GM12878 (cell line): Measurements from ENCODE around the gene ZNF775. TPM values are rescaled to one million over a fixed set of nuclear protein-coding genes. Genes with fewer than 3 reads are reported as not detected.

Source experiments
- ATAC-seq: fragments of 200-7000 bp; cut with Tn5 transposase; 3 replicates; pipeline ENCODE4 v1.9.1; 2020; ENCODE audit warnings: mild to moderate bottlenecking, moderate library complexity
- BruUV-seq: library from RNA; stranded (reverse); fragments of 400-500 nt; replicated peaks from 2 replicates; lab custom pipeline; 2021; lab: Mats Ljungman, UMichigan
- CTCF ChIA-PET: fragments of 300-600 bp; sonication (Branson Sonifier 250); formaldehyde crosslinking; extraction: SDS; loops from one replicate; lab custom pipeline; 2021; ENCODE audit warnings: inconsistent platforms; lab: Yijun Ruan, JAX
- POLR2A ChIA-PET: fragments of 350-600 bp; formaldehyde crosslinking; extraction: SDS; loops from one replicate; lab custom pipeline; 2021; ENCODE audit warnings: inconsistent platforms; lab: Charles Lee
- RAD21 ChIA-PET: fragments of 300-600 bp; sonication (Branson Sonifier 250); formaldehyde crosslinking; loops from one replicate; lab custom pipeline; 2023; ENCODE audit warnings: antibody characterized with exemption; ENCODE audit not compliant: unreplicated experiment; lab: Charles Lee
- SMC1A ChIA-PET: fragments of 300-600 bp; sonication (Branson Sonifier 250); formaldehyde crosslinking; loops from one replicate; lab custom pipeline; 2023; ENCODE audit not compliant: unreplicated experiment, uncharacterized antibody; lab: Charles Lee
- DNase-seq: peaks from one replicate; pipeline ENCODE4 v3.0.0-alpha.2; 2011; ENCODE audit warnings: low read depth, low spot score
- FAIRE-seq: peaks from 3 replicates; lab custom pipeline; 2011; peaks lifted over from hg19 to GRCh38; lab: Jason Lieb, UNC
- H2AFZ ChIP-seq: 2 replicates; pipeline ENCODE4 v1.6.0; 2011; ENCODE audit warnings: low read depth, low read length, control low read depth; ENCODE audit not compliant: control insufficient read depth
- H3K27ac ChIP-seq: 2 replicates; pipeline ENCODE4 v1.5.1; 2011; ENCODE audit warnings: control low read depth; ENCODE audit not compliant: control insufficient read depth, insufficient read depth
- H3K27me3 ChIP-seq, 2 experiments: replicated peaks in 1 of 2; 2 replicates each; pipeline versions ENCODE4 v1.6.0 to v1.6.1; 2011; ENCODE audit warnings: low read length in 1 of 2; ENCODE audit not compliant: control insufficient read depth in 2 of 2, insufficient read depth in 2 of 2
- H3K36me3 ChIP-seq, 2 experiments: 2 replicates each; pipeline ENCODE4 v1.5.1; 2011; ENCODE audit warnings: low read length in 1 of 2; ENCODE audit not compliant: control insufficient read depth in 2 of 2, insufficient read depth in 2 of 2
- H3K4me1 ChIP-seq: 2 replicates; pipeline ENCODE4 v1.6.1; 2011; ENCODE audit warnings: mild to moderate bottlenecking, low read length, moderate library complexity, mixed read lengths; ENCODE audit not compliant: control insufficient read depth, insufficient read depth
- H3K4me2 ChIP-seq: 2 replicates; pipeline ENCODE4 v1.6.0; 2011; ENCODE audit warnings: control low read depth; ENCODE audit not compliant: control insufficient read depth, insufficient read depth
- H3K4me3 ChIP-seq: fragments of 200-600 bp; sonication (generic); 2 replicates; pipeline ENCODE4 v1.5.1; 2016
- H3K79me2 ChIP-seq: 2 replicates; pipeline ENCODE4 v1.6.0; 2011; ENCODE audit warnings: low read length; ENCODE audit not compliant: control insufficient read depth, insufficient read depth
- H3K9ac ChIP-seq: 2 replicates; pipeline ENCODE4 v1.8.0; 2011; ENCODE audit warnings: low read length, control low read depth, mixed read lengths; ENCODE audit not compliant: control insufficient read depth, insufficient read depth
- H3K9me3 ChIP-seq: replicated peaks from 3 replicates; pipeline ENCODE4 v1.5.1; 2011; ENCODE audit warnings: mild to moderate bottlenecking, low read length; ENCODE audit not compliant: control insufficient read depth, insufficient read depth
- H4K20me1 ChIP-seq: 2 replicates; pipeline ENCODE4 v1.6.0; 2011; ENCODE audit not compliant: control insufficient read depth, insufficient read depth
- E2F4 ChIP-seq: IDR thresholded peaks from 2 replicates; pipeline ENCODE4 v1.6.1; 2012; ENCODE audit warnings: low read depth, low read length, improper control_type of control experiment
- PRDM15 ChIP-seq: fragments of 450-650 bp; formaldehyde crosslinking; IDR thresholded peaks from 2 replicates; pipeline ENCODE4 v1.4.0; 2020; ENCODE audit warnings: mild to moderate bottlenecking, moderate library complexity
- WGBS: methylation state at CpG from one replicate; pipeline ENCODE4 v1.1.6; 2016; ENCODE audit warnings: low lambda C conversion rate; ENCODE audit not compliant: insufficient replicate concordance, insufficient coverage; ENCODE audit errors: missing lambda C conversion rate; 5-methylcytosine and 5-hydroxymethylcytosine counted together
- in situ Hi-C: fragments of 300-500 bp; cut with MboI; formaldehyde crosslinking; loops from 9 replicates; pipeline ENCODE4 v1.14.3; 2018; ENCODE audit warnings: mixed read lengths
- intact Hi-C: fragments of 100-400 bp; cut with micrococcal nuclease; formaldehyde crosslinking; loops from one replicate; pipeline ENCODE4 v1.14.2; 2022; ENCODE audit not compliant: unreplicated experiment
- polyA plus RNA-seq, 11 experiments: library from polyadenylated mRNA; depleted of rRNA in 4 of 11; unstranded in 6 of 11; stranded (reverse) in 5 of 11; fragments of >200 nt; fragmentation: Nextera tagmentation in 4 of 11; fragmentation: Illumina TruSeq in 1 of 11; extraction: Ambion mirVana in 4 of 11; extraction: Trizol in 1 of 11; gene quantifications; 1 replicate in 1 of 11; 2 replicates in 10 of 11; pipeline versions ENCODE4 v1.2.1 to v1.2.3, GENCODE V29; 2011 to 2016; ENCODE audit warnings: inconsistent platforms in 2 of 11, missing spikeins in 2 of 11, low read depth in 1 of 11
- total RNA-seq, 4 experiments: library from RNA; depleted of rRNA in 3 of 4; stranded (reverse); fragments of >200 nt in 3 of 4; fragmentation: Illumina TruSeq in 1 of 4; extraction: Trizol in 1 of 4; gene quantifications; 2 replicates each; pipeline versions ENCODE4 v1.2.1 to v1.2.3, GENCODE V29; 2013 to 2021

The ZNF775 gene
- total and polyA plus RNA-seq, 10 of the 15 experiments (the other 5 are each of a cell fraction or from before 2014, with no cell fraction given), result 0.05 to 14.3 (median 2.1) TPM

DNA sequence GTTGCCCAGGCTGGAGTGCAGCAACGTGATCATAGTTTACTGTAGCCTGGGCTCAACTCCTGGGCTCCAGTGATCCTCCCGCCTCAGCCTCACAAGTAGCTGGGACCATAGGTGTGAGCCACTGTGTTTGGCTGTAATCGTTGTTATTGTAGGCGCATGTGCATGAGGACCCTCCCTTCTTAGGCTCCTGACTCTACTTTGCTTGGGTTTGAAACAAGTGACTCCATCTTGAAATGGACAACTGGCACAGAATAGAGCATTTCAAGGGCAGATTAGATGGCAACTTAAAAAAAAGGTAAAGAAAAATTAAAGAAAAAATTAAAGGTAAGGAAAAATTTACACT, 55.9 kb downstream of the ZNF775 start:
- Histone ChIP-seq H3K36me3 (no peaks in the 10 kb centered on the region; a peak in 1 of 4 replicates), H2AFZ (no peak overlapping the region), H4K20me1 (no peaks in the 10 kb centered on the region), H3K9me3 (peaks cover 9% of the 10 kb centered on the region; the same call in 2 of the 3 replicates), H3K4me2 (peak overlapping the region; percentile 84), H3K27ac (peak overlapping the region; percentile 100), H3K79me2 (peaks cover 70% of the 10 kb centered on the region), H3K4me1 (peaks cover 28% of the 10 kb centered on the region), H3K4me3 (peak overlapping the region; percentile 74), H3K27me3 (no peaks in the 10 kb centered on the region), H3K9ac (peak overlapping the region; percentile 78)
- in situ Hi-C loops, result no loop called here
- POLR2A ChIA-PET, result interaction anchor here (1.3 to 1.5 kb wide), 2 partner anchors 57 to 72 kb away, joined by 4 read pairs; no protein-coding TSS in a partner anchor
- intact Hi-C loops, result no loop called here
- FAIRE-seq, result no peak
- TF ChIP-seq E2F4 (no peak), PRDM15 (CRISPR knock-in tag) (peak; percentile 44; the same call in 1 of the 2 replicates)
- CTCF ChIA-PET, result interaction anchor here (1.2 to 3.0 kb wide), 2 partner anchors 17 to 57 kb away, joined by 5 to 14 read pairs; no protein-coding TSS in a partner anchor
- DNase-seq, result no peak
- RAD21 ChIA-PET, result interaction anchor here (0.7 to 3.0 kb wide), 5 partner anchors 14 to 321 kb away, joined by 3 to 22 read pairs (median 11); a partner anchor contains a TSS
- SMC1A ChIA-PET, result interaction anchor here (1.1 to 2.0 kb wide), 5 partner anchors 14 to 233 kb away, joined by 3 to 5 read pairs (median 4); no protein-coding TSS in a partner anchor
- ATAC-seq, result peak; percentile 16
- 90% methylated on average over 4 of the region's 4 CpGs for WGBS
- BruUV-seq, result no TSS peak
